Esophagus muscularis mucosa (tissue), 3 donors: ENCODE results near the gene ERI2.

Source experiments
- CTCF ChIP-seq, 3 experiments: fragments of 200-600 bp in 2 of 3; fragments of 450-650 bp in 1 of 3; sonication (generic) in 2 of 3; IDR thresholded peaks; one replicate each; pipeline ENCODE4 v1.5.1; 2017 to 2019; ENCODE audit warnings: antibody characterized with exemption in 3 of 3, mild to moderate bottlenecking in 2 of 3, moderate library complexity in 1 of 3
- POLR2AphosphoS5 ChIP-seq, 2 donors: sonication (generic); formaldehyde crosslinking; IDR thresholded peaks; one replicate each; pipeline ENCODE4 v1.6.1; 2017; ENCODE audit warnings: antibody characterized with exemption in 2 of 2

GRCh38 chr16:20799599-20799998 lies 6.7 kb downstream of the ERI2 start:
- peak; percentile 59 to 63 (median 61) for TF ChIP-seq CTCF (IDR thresholded peaks at IDR 0.05)
- no peak for TF ChIP-seq POLR2AphosphoS5 (IDR thresholded peaks at IDR 0.05)
